A172 (cell line): ENCODE data around the gene PRRX1. TPM values are rescaled to one million over a fixed set of nuclear protein-coding genes. Genes with fewer than 3 reads are reported as not detected.
A peak's percentile ranks its signal among the peaks of the same experiment; 100 is the strongest.

Experiments
- DNase-seq: peaks from one replicate; pipeline ENCODE4 v3.0.0-alpha.2; 2015; ENCODE audit warnings: low spot score
- total RNA-seq: library from RNA; depleted of rRNA; stranded (reverse); fragments of >200 nt; shearing (Covaris generic); gene quantifications from 2 replicates; pipeline ENCODE4 v1.2.3, GENCODE V29; 2014; rRNA removed

PRRX1 gene
- 14.0 and 18.2 TPM in 2 replicates for total RNA-seq

GRCh38 chr1:170664093-170664827, at the start of gene PRRX1:
Gene PRRX1, plus strand, starts transcription at chr1:170664131. Its CDS starts 88 bp downstream, at chr1:170664219.
- DNase-seq = peak; percentile 35

- DNase-seq = no peak
These were observed 46.2 kb upstream of the PRRX1 start for GRCh38 chr1:170617591-170618330.

- DNase-seq = no peak
These were observed 45.5 kb upstream of the PRRX1 start for GRCh38 chr1:170618421-170618820.

- DNase-seq = peak; percentile 51
These were observed 44.5 kb upstream of the PRRX1 start for GRCh38 chr1:170619241-170620028.

- DNase-seq = no peak
These were observed 43.8 kb upstream of the PRRX1 start for GRCh38 chr1:170620164-170620563.

- DNase-seq = peak; percentile 90
These were observed 40.8 kb upstream of the PRRX1 start for GRCh38 chr1:170623171-170623570.

GRCh38 chr1:170624146-170624545, 39.8 kb upstream of the PRRX1 start:
- DNase-seq = no peak

GRCh38 chr1:170630977-170631376, 33.0 kb upstream of the PRRX1 start:
- no peak for DNase-seq

- peak; percentile 30 for DNase-seq
These were observed 29.6 kb upstream of the PRRX1 start for GRCh38 chr1:170634293-170634692.

GRCh38 chr1:170634824-170635410, 29.0 kb upstream of the PRRX1 start:
- DNase-seq = no peak

GRCh38 chr1:170640581-170640980, 23.4 kb upstream of the PRRX1 start:
- peak; percentile 15 for DNase-seq

GRCh38 chr1:170657275-170657853, 6.6 kb upstream of the PRRX1 start:
- DNase-seq = no peak

GRCh38 chr1:170659399-170660035, 4.4 kb upstream of the PRRX1 start:
- no peak for DNase-seq

GRCh38 chr1:170660281-170660713, 3.6 kb upstream of the PRRX1 start:
- no peak for DNase-seq

- DNase-seq = no peak
These were observed 2.9 kb upstream of the PRRX1 start for GRCh38 chr1:170660871-170661645.

GRCh38 chr1:170661646-170662411, 2.1 kb upstream of the PRRX1 start:
- peak; percentile 18 for DNase-seq

- DNase-seq = peak; percentile 14
These were observed 1.1 kb upstream of the PRRX1 start for GRCh38 chr1:170662561-170663403.

GRCh38 chr1:170663404-170664092, 383 bp upstream of the PRRX1 start:
- DNase-seq = no peak
